Endothelial cell of umbilical vein (primary cell): ENCODE data around the gene IL16. TPM values are rescaled to one million over a fixed set of nuclear protein-coding genes. Genes with fewer than 3 reads are reported as not detected.

Experiments used
- BruUV-seq: library from RNA; stranded (reverse); fragments of 400-500 nt; replicated peaks from 2 replicates; lab custom pipeline; 2021; lab: Mats Ljungman, UMichigan
- CTCF ChIA-PET: fragments of 300-600, 350-600 bp; sonication (Branson Sonifier 250); formaldehyde crosslinking; loops from one replicate; lab custom pipeline; 2021; ENCODE audit warnings: antibody characterized with exemption, inconsistent platforms; lab: Charles Lee
- POLR2A ChIA-PET: fragments of 300-600, 350-600 bp; sonication (Branson Sonifier 250); formaldehyde crosslinking; loops from one replicate; lab custom pipeline; 2021; ENCODE audit warnings: antibody characterized with exemption, inconsistent platforms; lab: Charles Lee
- DNase-seq: peaks from one replicate; pipeline ENCODE4 v3.0.0-alpha.2; 2011; ENCODE audit warnings: low read depth, low spot score
- FAIRE-seq: peaks from 2 replicates; lab custom pipeline; 2011; peaks lifted over from hg19 to GRCh38; lab: Jason Lieb, UNC
- H2AFZ ChIP-seq: 2 replicates; pipeline ENCODE4 v1.6.0; 2012; ENCODE audit warnings: low read depth, low read length, control low read depth, inconsistent platforms
- H3K27ac ChIP-seq: 2 replicates; pipeline ENCODE4 v1.5.1; 2011; ENCODE audit warnings: low read depth, mild to moderate bottlenecking, control low read depth, low read length, moderate library complexity; ENCODE audit not compliant: insufficient read depth
- H3K27me3 ChIP-seq, 2 experiments: 2 replicates each; pipeline versions ENCODE4 v1.6.0 to v1.6.1; 2011; ENCODE audit warnings: low read length in 2 of 2, mixed read lengths in 1 of 2; ENCODE audit not compliant: control insufficient read depth in 2 of 2, insufficient read depth in 2 of 2
- H3K36me3 ChIP-seq, 2 experiments: 2 replicates in 1 of 2; 3 replicates in 1 of 2; pipeline ENCODE4 v1.5.1; 2011; ENCODE audit warnings: low read length in 2 of 2, mild to moderate bottlenecking in 1 of 2, moderate library complexity in 1 of 2; ENCODE audit not compliant: control insufficient read depth in 2 of 2, insufficient read depth in 2 of 2; ENCODE audit errors: extremely low read depth in 1 of 2
- H3K4me1 ChIP-seq: 3 replicates; pipeline ENCODE4 v1.5.1; 2011; ENCODE audit warnings: mild to moderate bottlenecking, low read length; ENCODE audit not compliant: control insufficient read depth, insufficient read depth; ENCODE audit errors: extremely low read depth
- H3K4me2 ChIP-seq: 2 replicates; pipeline ENCODE4 v1.6.1; 2011; ENCODE audit warnings: low read length, control low read depth, mixed read lengths; ENCODE audit not compliant: insufficient read depth
- H3K4me3 ChIP-seq, 3 experiments: fragments of 200-600 bp in 1 of 3; sonication (generic), shearing (Covaris generic) in 1 of 3; replicated peaks in 1 of 3; 2 replicates each; pipeline ENCODE4 v1.5.1; 2011 to 2016; ENCODE audit warnings: control low read depth in 3 of 3, low read length in 3 of 3, mild to moderate bottlenecking in 2 of 3, inconsistent platforms in 1 of 3, low read depth in 1 of 3, moderate library complexity in 1 of 3; ENCODE audit not compliant: insufficient read depth in 1 of 3
- H3K79me2 ChIP-seq: 2 replicates; pipeline ENCODE4 v1.6.0; 2012; ENCODE audit warnings: low read length, inconsistent platforms; ENCODE audit not compliant: control insufficient read depth, insufficient read depth
- H3K9ac ChIP-seq: replicated peaks from 2 replicates; pipeline ENCODE3; 2011; ENCODE audit warnings: low read length, control low read depth; ENCODE audit not compliant: insufficient read depth; ENCODE audit errors: extremely low read depth
- H3K9me1 ChIP-seq: replicated peaks from 3 replicates; pipeline ENCODE4 v1.6.0; 2011; ENCODE audit warnings: mild to moderate bottlenecking, low read length; ENCODE audit not compliant: control insufficient read depth, insufficient read depth; ENCODE audit errors: extremely low read depth
- H3K9me3 ChIP-seq: replicated peaks from 2 replicates; pipeline ENCODE4 v1.5.1; 2012; ENCODE audit warnings: low read length, inconsistent platforms; ENCODE audit not compliant: control insufficient read depth, insufficient read depth
- H4K20me1 ChIP-seq: replicated peaks from 2 replicates; pipeline ENCODE3; 2011; ENCODE audit warnings: mild to moderate bottlenecking, low read length; ENCODE audit not compliant: control insufficient read depth, insufficient read depth; ENCODE audit errors: extremely low read depth
- EZH2 ChIP-seq: IDR thresholded peaks from 2 replicates; pipeline ENCODE4 v1.6.1; 2012; ENCODE audit warnings: borderline replicate concordance, low read depth, mild to moderate bottlenecking, moderate library complexity, low read length, inconsistent platforms; ENCODE audit not compliant: severe bottlenecking
- FOS ChIP-seq: IDR thresholded peaks from 2 replicates; pipeline ENCODE4 v1.6.1; 2011; ENCODE audit warnings: mild to moderate bottlenecking, low read length, moderate library complexity, borderline replicate concordance; ENCODE audit not compliant: insufficient read depth
- GATA2 ChIP-seq: IDR thresholded peaks from 2 replicates; pipeline ENCODE4 v1.7.0; 2011; ENCODE audit warnings: low read depth, mild to moderate bottlenecking, moderate library complexity, mixed read lengths, low read length; ENCODE audit not compliant: insufficient read length, insufficient read depth
- JUN ChIP-seq: IDR thresholded peaks from 2 replicates; pipeline ENCODE4 v1.6.1; 2011; ENCODE audit warnings: borderline replicate concordance, low read depth; ENCODE audit not compliant: insufficient read length, insufficient read depth
- MYC ChIP-seq: IDR thresholded peaks from one replicate; pipeline ENCODE4 v1.6.1; 2011; ENCODE audit warnings: mild to moderate bottlenecking, low read depth, low read length
- POLR2A ChIP-seq: IDR thresholded peaks from 2 replicates; pipeline ENCODE4 v1.6.1; 2012; ENCODE audit warnings: low read depth, mild to moderate bottlenecking, control low read depth, low read length
- POLR2AphosphoS5 ChIP-seq: IDR thresholded peaks from 2 replicates; pipeline ENCODE4 v1.6.1; 2012; ENCODE audit warnings: low read depth, mild to moderate bottlenecking, control low read depth, low read length, moderate library complexity; ENCODE audit not compliant: insufficient read depth
- dilution Hi-C: fragments of 300-500 bp; cut with MboI; formaldehyde crosslinking; loops from one replicate; pipeline ENCODE4 v1.15.0; 2019; ENCODE audit warnings: low sequenced_read_pairs; ENCODE audit not compliant: extremely low pct_ligation_motif_present
- intact Hi-C: fragments of 100-400 bp; cut with micrococcal nuclease; formaldehyde crosslinking; loops from one replicate; pipeline ENCODE4 v1.10.0; 2022
- polyA plus RNA-seq, 4 experiments: library from polyadenylated mRNA; depleted of rRNA in 3 of 4; stranded (reverse) in 3 of 4; unstranded in 1 of 4; fragments of >200 nt; gene quantifications; 2 replicates each; pipeline versions ENCODE4 v1.2.1 to v1.2.3, GENCODE V29; 2011 to 2012; ENCODE audit warnings: missing spikeins in 1 of 4
- total RNA-seq: library from RNA; stranded (reverse); gene quantifications from 2 replicates; pipeline ENCODE4 v1.2.3, GENCODE V29; 2021
- TF ChIP-seq, protein P1 (sequence below): IDR thresholded peaks from 2 replicates; pipeline ENCODE4 v1.6.1; 2011; ENCODE audit not compliant: insufficient read depth, insufficient read length
- TF ChIP-seq, protein P2 (sequence below), 2 donors: IDR thresholded peaks; 1 replicate in 1 of 2; 2 replicates in 1 of 2; pipeline ENCODE4 v1.5.1; 2011; ENCODE audit warnings: low read length in 2 of 2, mild to moderate bottlenecking in 2 of 2, moderate library complexity in 2 of 2, control low read depth in 1 of 2, inconsistent platforms in 1 of 2, low read depth in 1 of 2; ENCODE audit not compliant: insufficient read depth in 1 of 2; ENCODE audit errors: extremely low read depth in 1 of 2

IL16 gene
- total and polyA plus RNA-seq, 2 donors (not counting 3 experiments of a cell fraction or from before 2014, with no cell fraction given) = 0.29 to 2.1 TPM

DNA sequence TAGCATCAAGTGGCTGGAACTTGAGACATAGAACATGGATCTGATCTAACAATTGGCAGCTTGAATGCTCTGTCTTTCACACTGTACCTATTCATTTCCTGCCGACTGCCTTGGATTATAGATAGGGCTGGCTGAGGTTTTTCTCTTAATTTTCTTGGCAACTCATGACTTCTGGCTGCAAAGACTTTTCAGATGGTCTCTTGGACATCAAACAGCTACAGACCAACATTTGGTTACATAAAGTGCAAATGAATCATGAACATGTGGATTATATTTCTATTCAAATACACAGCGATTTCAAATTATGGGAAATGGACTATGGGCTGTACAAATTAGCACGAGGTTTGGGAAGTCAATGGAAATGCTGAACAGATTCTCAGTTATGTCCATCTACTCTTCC, 26.2 kb upstream of the IL16 start:
- Histone ChIP-seq H3K27me3 (peaks cover 0 to 7% of the 10 kb centered on the region in 2 experiments), H3K9me3 (no peaks in the 10 kb centered on the region), H3K27ac (no peak overlapping the region), H3K79me2 (no peaks in the 10 kb centered on the region), H3K36me3 (no peaks in the 10 kb centered on the region), H3K4me3 (no peak overlapping the region), H3K4me2 (no peak overlapping the region), H4K20me1 (no peaks in the 10 kb centered on the region), H3K9me1 (no peaks in the 10 kb centered on the region), H2AFZ (no peak overlapping the region), H3K9ac (no peak overlapping the region), H3K4me1 (no peaks in the 10 kb centered on the region)
- no peak for FAIRE-seq
- no TSS peak for BruUV-seq
- intact Hi-C loops = no loop called here
- CTCF ChIA-PET = interaction anchor here (0.6 to 3.0 kb wide), 5 partner anchors 9 to 95 kb away, joined by 3 to 15 read pairs (median 3); no protein-coding TSS in a partner anchor
- dilution Hi-C loops = no loop called here
- POLR2A ChIA-PET = no interaction called here
- no peak for DNase-seq
- TF ChIP-seq EZH2 (no peak), POLR2A (no peak), POLR2AphosphoS5 (no peak), GATA2 (no peak), FOS (no peak), MYC (no peak), JUN (no peak)
- TF ChIP-seq, protein P1, sequence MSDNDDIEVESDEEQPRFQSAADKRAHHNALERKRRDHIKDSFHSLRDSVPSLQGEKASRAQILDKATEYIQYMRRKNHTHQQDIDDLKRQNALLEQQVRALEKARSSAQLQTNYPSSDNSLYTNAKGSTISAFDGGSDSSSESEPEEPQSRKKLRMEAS = no peak
- TF ChIP-seq, protein P2, sequence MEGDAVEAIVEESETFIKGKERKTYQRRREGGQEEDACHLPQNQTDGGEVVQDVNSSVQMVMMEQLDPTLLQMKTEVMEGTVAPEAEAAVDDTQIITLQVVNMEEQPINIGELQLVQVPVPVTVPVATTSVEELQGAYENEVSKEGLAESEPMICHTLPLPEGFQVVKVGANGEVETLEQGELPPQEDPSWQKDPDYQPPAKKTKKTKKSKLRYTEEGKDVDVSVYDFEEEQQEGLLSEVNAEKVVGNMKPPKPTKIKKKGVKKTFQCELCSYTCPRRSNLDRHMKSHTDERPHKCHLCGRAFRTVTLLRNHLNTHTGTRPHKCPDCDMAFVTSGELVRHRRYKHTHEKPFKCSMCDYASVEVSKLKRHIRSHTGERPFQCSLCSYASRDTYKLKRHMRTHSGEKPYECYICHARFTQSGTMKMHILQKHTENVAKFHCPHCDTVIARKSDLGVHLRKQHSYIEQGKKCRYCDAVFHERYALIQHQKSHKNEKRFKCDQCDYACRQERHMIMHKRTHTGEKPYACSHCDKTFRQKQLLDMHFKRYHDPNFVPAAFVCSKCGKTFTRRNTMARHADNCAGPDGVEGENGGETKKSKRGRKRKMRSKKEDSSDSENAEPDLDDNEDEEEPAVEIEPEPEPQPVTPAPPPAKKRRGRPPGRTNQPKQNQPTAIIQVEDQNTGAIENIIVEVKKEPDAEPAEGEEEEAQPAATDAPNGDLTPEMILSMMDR (IDR thresholded peaks at IDR 0.05; ENCODE audit: extremely low read depth in 1 of 2, insufficient read depth in 1 of 2, low read depth in 1 of 2, low read length in 2 of 2) = no peak
